IMR-90 (cell line): Measurements from ENCODE around the gene DPF3. TPM values are rescaled to one million over a fixed set of nuclear protein-coding genes. Genes with fewer than 3 reads are reported as not detected.

Source experiments
- ATAC-seq: fragments of 200-7000 bp; cut with Tn5 transposase; 2 replicates; pipeline ENCODE4 v1.9.1; 2020; ENCODE audit warnings: low read depth, mild to moderate bottlenecking, moderate library complexity
- BruUV-seq: library from RNA; stranded (reverse); fragments of 400-500 nt; replicated peaks from 2 replicates; lab custom pipeline; 2021; lab: Mats Ljungman, UMichigan
- CTCF ChIA-PET: fragments of 300-600 bp; formaldehyde crosslinking; extraction: SDS; loops from one replicate; lab custom pipeline; 2021; ENCODE audit warnings: antibody characterized with exemption; lab: Yijun Ruan, JAX
- POLR2A ChIA-PET: fragments of 300-600 bp; sonication (Branson Sonifier 250); formaldehyde crosslinking; loops from one replicate; lab custom pipeline; 2022; ENCODE audit warnings: antibody characterized with exemption; ENCODE audit not compliant: unreplicated experiment; lab: Charles Lee
- DNase-seq: peaks from one replicate; pipeline ENCODE4 v3.0.0; 2013
- H2AFZ ChIP-seq: replicated peaks from 2 replicates; pipeline ENCODE3; 2013; ENCODE audit warnings: low read length, mild to moderate bottlenecking; ENCODE audit not compliant: poor library complexity
- H2AK5ac ChIP-seq: 2 replicates; pipeline ENCODE4 v1.6.1; 2013; ENCODE audit warnings: low read depth, low read length, inconsistent platforms
- H2AK9ac ChIP-seq: replicated peaks from 2 replicates; pipeline ENCODE3; 2013; ENCODE audit warnings: mild to moderate bottlenecking, low read depth, low read length, moderate library complexity; ENCODE audit not compliant: poor library complexity
- H2BK120ac ChIP-seq: 2 replicates; pipeline ENCODE4 v1.6.1; 2013; ENCODE audit warnings: low read depth, low read length, inconsistent platforms
- H2BK15ac ChIP-seq: 3 replicates; pipeline ENCODE4 v1.6.1; 2013; ENCODE audit warnings: low read depth, low read length, inconsistent platforms
- H2BK20ac ChIP-seq: 2 replicates; pipeline ENCODE4 v1.6.1; 2013; ENCODE audit warnings: low read depth, mild to moderate bottlenecking, inconsistent platforms, low read length, moderate library complexity
- H2BK5ac ChIP-seq: 2 replicates; pipeline ENCODE4 v1.6.1; 2013; ENCODE audit warnings: mild to moderate bottlenecking, low read depth, low read length, inconsistent platforms; ENCODE audit not compliant: poor library complexity, severe bottlenecking
- H3K14ac ChIP-seq: replicated peaks from 2 replicates; pipeline ENCODE4 v1.6.1; 2013; ENCODE audit warnings: low read depth, low read length, inconsistent platforms
- H3K18ac ChIP-seq: 2 replicates; pipeline ENCODE4 v1.6.1; 2013; ENCODE audit warnings: low read depth, low read length, control low read depth
- H3K23ac ChIP-seq: 2 replicates; pipeline ENCODE4 v1.6.1; 2013; ENCODE audit warnings: low read depth, low read length, inconsistent platforms
- H3K27ac ChIP-seq: 2 replicates; pipeline ENCODE4 v1.5.1; 2013; ENCODE audit warnings: mild to moderate bottlenecking, control low read depth, low read length; ENCODE audit not compliant: insufficient read depth
- H3K27me3 ChIP-seq: 2 replicates; pipeline ENCODE4 v1.6.1; 2013; ENCODE audit warnings: low read length; ENCODE audit not compliant: control insufficient read depth, insufficient read depth
- H3K36me3 ChIP-seq: 2 replicates; pipeline ENCODE4 v1.6.1; 2013; ENCODE audit warnings: low read length, mixed read lengths; ENCODE audit not compliant: control insufficient read depth, insufficient read depth
- H3K4ac ChIP-seq: 2 replicates; pipeline ENCODE4 v1.6.1; 2013; ENCODE audit warnings: low read depth, low read length, inconsistent platforms
- H3K4me1 ChIP-seq: 2 replicates; pipeline ENCODE4 v1.6.1; 2013; ENCODE audit warnings: low read length, mixed read lengths; ENCODE audit not compliant: control insufficient read depth, insufficient read depth
- H3K4me2 ChIP-seq: 2 replicates; pipeline ENCODE4 v1.6.1; 2013; ENCODE audit warnings: low read depth, mild to moderate bottlenecking, control low read depth, low read length, moderate library complexity
- H3K4me3 ChIP-seq: 2 replicates; pipeline ENCODE4 v1.5.1; 2013; ENCODE audit warnings: low read depth, mild to moderate bottlenecking, control low read depth, low read length, moderate library complexity; ENCODE audit not compliant: insufficient read depth
- H3K56ac ChIP-seq: 2 replicates; pipeline ENCODE4 v1.6.1; 2013; ENCODE audit warnings: low read length, inconsistent platforms; ENCODE audit not compliant: insufficient read depth; ENCODE audit errors: extremely low read depth
- H3K79me1 ChIP-seq, 2 experiments: 2 replicates each; pipeline ENCODE4 v1.6.1; 2013; ENCODE audit warnings: low read length in 2 of 2, inconsistent platforms in 1 of 2, low read depth in 1 of 2
- H3K9ac ChIP-seq: 2 replicates; pipeline ENCODE4 v1.6.1; 2013; ENCODE audit warnings: low read depth, low read length, control low read depth
- H3K9me1 ChIP-seq: 2 replicates; pipeline ENCODE4 v1.6.1; 2013; ENCODE audit warnings: low read length, inconsistent platforms; ENCODE audit not compliant: insufficient read depth
- H3K9me3 ChIP-seq: 2 replicates; pipeline ENCODE4 v1.6.1; 2013; ENCODE audit warnings: low read length; ENCODE audit not compliant: control insufficient read depth, insufficient read depth
- H4K20me1 ChIP-seq: 2 replicates; pipeline ENCODE4 v1.6.1; 2013; ENCODE audit warnings: low read length, inconsistent platforms; ENCODE audit not compliant: insufficient read depth
- H4K5ac ChIP-seq: 2 replicates; pipeline ENCODE4 v1.6.1; 2013; ENCODE audit warnings: mild to moderate bottlenecking, low read depth, low read length, control low read depth
- H4K8ac ChIP-seq, 2 experiments: 2 replicates each; pipeline ENCODE4 v1.6.1; 2013; ENCODE audit warnings: low read depth in 2 of 2, low read length in 2 of 2, control low read depth in 1 of 2, inconsistent platforms in 1 of 2
- H4K91ac ChIP-seq: 2 replicates; pipeline ENCODE4 v1.6.1; 2013; ENCODE audit warnings: low read depth, low read length, inconsistent platforms; ENCODE audit not compliant: insufficient read depth
- MAFK ChIP-seq: IDR thresholded peaks from 2 replicates; pipeline ENCODE4 v1.6.1; 2012; ENCODE audit warnings: low read depth, low read length, improper control_type of control experiment
- MAZ ChIP-seq: IDR thresholded peaks from 2 replicates; pipeline ENCODE4 v1.6.1; 2012; ENCODE audit warnings: low read depth, mild to moderate bottlenecking, low read length, improper control_type of control experiment, moderate library complexity, borderline replicate concordance
- RAD21 ChIP-seq: IDR thresholded peaks from 2 replicates; pipeline ENCODE4 v1.6.1; 2012; ENCODE audit warnings: low read length, improper control_type of control experiment
- WGBS, 2 experiments: methylation state at CpG; one replicate each; pipeline versions ENCODE4 v1.1.5 to v1.1.7; 2013; ENCODE audit warnings: missing lambda C conversion rate in 2 of 2; ENCODE audit not compliant: insufficient read length in 1 of 2; ENCODE audit errors: extremely low coverage in 2 of 2; 5-methylcytosine and 5-hydroxymethylcytosine counted together
- dilution Hi-C: fragments of 300-500 bp; cut with HindIII; formaldehyde crosslinking; loops from one replicate; pipeline ENCODE4 v1.14.3; 2018; ENCODE audit warnings: low sequenced_read_pairs; ENCODE audit not compliant: unreplicated experiment
- in situ Hi-C: fragments of 300-500 bp; cut with MboI; formaldehyde crosslinking; loops from 3 replicates; pipeline ENCODE4 v1.14.3; 2019; ENCODE audit warnings: low sequenced_read_pairs, inconsistent platforms, mixed read lengths
- intact Hi-C: fragments of 100-400 bp; cut with micrococcal nuclease; formaldehyde crosslinking; loops from 2 replicates; pipeline ENCODE4 v1.10.0; 2022
- polyA plus RNA-seq, 3 experiments: library from polyadenylated mRNA; depleted of rRNA; stranded (reverse); fragments of >200 nt; gene quantifications; 2 replicates each; pipeline ENCODE4 v1.2.3, GENCODE V29; 2012; ENCODE audit warnings: low replicate concordance in 1 of 3
- total RNA-seq: library from RNA; depleted of rRNA; stranded (reverse); fragments of >200 nt; gene quantifications from 2 replicates; pipeline ENCODE4 v1.2.3, GENCODE V29; 2012
- TF ChIP-seq, protein P1 (sequence below): fragments of 150-350 bp; IDR thresholded peaks from 2 replicates; pipeline ENCODE4 v1.6.1; 2016; ENCODE audit warnings: low read depth, mild to moderate bottlenecking, low read length, moderate library complexity, borderline replicate concordance
- TF ChIP-seq, protein P2 (sequence below): fragments of 150-350 bp; IDR thresholded peaks from 2 replicates; pipeline ENCODE4 v1.6.1; 2017; ENCODE audit warnings: mild to moderate bottlenecking, antibody characterized with exemption, low read length, low read depth

Gene DPF3
- total and polyA plus RNA-seq, 2 of the 4 experiments (the other 2 are of a cell fraction) = 30.5 to 32.8 TPM

DNA sequence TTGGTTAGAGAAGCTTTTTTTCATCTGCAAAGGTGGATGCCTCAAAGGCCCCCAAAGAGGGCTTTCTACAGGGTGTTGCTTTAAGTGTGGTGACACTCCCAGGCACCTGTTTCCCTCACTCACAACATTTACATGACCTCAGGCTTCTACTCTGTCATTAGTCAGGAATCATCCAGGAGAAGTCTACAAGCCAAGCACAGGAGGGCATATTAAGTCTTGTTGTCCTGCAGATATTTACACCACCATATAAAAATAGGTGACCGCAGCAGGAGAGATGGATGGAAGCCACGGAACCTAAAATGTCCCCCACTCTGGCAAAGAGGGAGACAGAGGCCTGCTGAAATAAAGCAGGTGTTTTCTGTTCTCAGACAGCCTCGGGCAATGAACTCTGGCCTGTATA, 7.5 kb upstream of the DPF3 start:
- in situ Hi-C loops = no loop called here
- no peak overlapping the region for H3K27ac ChIP-seq
- no peak overlapping the region for H2AK5ac ChIP-seq
- H3K9ac ChIP-seq = no peak overlapping the region
- TF ChIP-seq, protein P1, sequence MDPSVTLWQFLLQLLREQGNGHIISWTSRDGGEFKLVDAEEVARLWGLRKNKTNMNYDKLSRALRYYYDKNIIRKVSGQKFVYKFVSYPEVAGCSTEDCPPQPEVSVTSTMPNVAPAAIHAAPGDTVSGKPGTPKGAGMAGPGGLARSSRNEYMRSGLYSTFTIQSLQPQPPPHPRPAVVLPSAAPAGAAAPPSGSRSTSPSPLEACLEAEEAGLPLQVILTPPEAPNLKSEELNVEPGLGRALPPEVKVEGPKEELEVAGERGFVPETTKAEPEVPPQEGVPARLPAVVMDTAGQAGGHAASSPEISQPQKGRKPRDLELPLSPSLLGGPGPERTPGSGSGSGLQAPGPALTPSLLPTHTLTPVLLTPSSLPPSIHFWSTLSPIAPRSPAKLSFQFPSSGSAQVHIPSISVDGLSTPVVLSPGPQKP = no peak
- TF ChIP-seq, protein P2, sequence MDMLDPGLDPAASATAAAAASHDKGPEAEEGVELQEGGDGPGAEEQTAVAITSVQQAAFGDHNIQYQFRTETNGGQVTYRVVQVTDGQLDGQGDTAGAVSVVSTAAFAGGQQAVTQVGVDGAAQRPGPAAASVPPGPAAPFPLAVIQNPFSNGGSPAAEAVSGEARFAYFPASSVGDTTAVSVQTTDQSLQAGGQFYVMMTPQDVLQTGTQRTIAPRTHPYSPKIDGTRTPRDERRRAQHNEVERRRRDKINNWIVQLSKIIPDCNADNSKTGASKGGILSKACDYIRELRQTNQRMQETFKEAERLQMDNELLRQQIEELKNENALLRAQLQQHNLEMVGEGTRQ = no peak
- TF ChIP-seq MAZ (no peak), RAD21 (no peak), MAFK (no peak)
- H2BK120ac ChIP-seq = no peak overlapping the region
- no peaks in the 10 kb centered on the region; the same call in none of the 2 replicates for H3K9me1 ChIP-seq
- no peak for DNase-seq
- H4K8ac ChIP-seq = no peak overlapping the region
- no peak overlapping the region for H2BK20ac ChIP-seq
- CTCF ChIA-PET = no interaction called here
- H4K5ac ChIP-seq = no peak overlapping the region
- no peak overlapping the region for H3K18ac ChIP-seq
- H3K4me2 ChIP-seq = no peak overlapping the region
- no peak overlapping the region for H4K91ac ChIP-seq
- H2AK9ac ChIP-seq = no peak overlapping the region
- no peaks in the 10 kb centered on the region for H3K79me1 ChIP-seq
- POLR2A ChIA-PET = no interaction called here
- intact Hi-C loops = no loop called here
- no peaks in the 10 kb centered on the region for H3K36me3 ChIP-seq
- no peak for ATAC-seq
- WGBS, 2 experiments = no CpG with 5 or more reads among the region's 3 CpGs
- no peak overlapping the region for H2AFZ ChIP-seq
- H3K4ac ChIP-seq = no peak overlapping the region
- BruUV-seq = no TSS peak
- H3K27me3 ChIP-seq = no peaks in the 10 kb centered on the region
- H4K20me1 ChIP-seq = no peaks in the 10 kb centered on the region
- H3K14ac ChIP-seq = no peak overlapping the region
- H2BK5ac ChIP-seq = no peak overlapping the region
- H3K23ac ChIP-seq = no peak overlapping the region
- H3K4me3 ChIP-seq = no peak overlapping the region
- H3K9me3 ChIP-seq = no peaks in the 10 kb centered on the region
- dilution Hi-C loops = no loop called here
- peaks cover 6% of the 10 kb centered on the region; the same call in 1 of the 2 replicates for H3K4me1 ChIP-seq
- no peak overlapping the region for H2BK15ac ChIP-seq
- H3K56ac ChIP-seq = no peak overlapping the region
